Fibroblast of lung (primary cell): ENCODE measurements around the gene PDE3A.

Source experiments
- EZH2 ChIP-seq: IDR thresholded peaks from 2 replicates; pipeline ENCODE4 v1.5.1; 2012; ENCODE audit warnings: low read length, control low read depth, mild to moderate bottlenecking; ENCODE audit errors: missing control alignments
- TF ChIP-seq, protein P1 (sequence below), 2 donors: IDR thresholded peaks in 1 of 2; conservative IDR thresholded peaks in 1 of 2; 1 replicate in 1 of 2; 2 replicates in 1 of 2; pipeline ENCODE4 v1.5.1; 2011 to 2012; ENCODE audit warnings: low read length in 2 of 2, control low read depth in 1 of 2, inconsistent platforms in 1 of 2, low read depth in 1 of 2, mild to moderate bottlenecking in 1 of 2

DNA sequence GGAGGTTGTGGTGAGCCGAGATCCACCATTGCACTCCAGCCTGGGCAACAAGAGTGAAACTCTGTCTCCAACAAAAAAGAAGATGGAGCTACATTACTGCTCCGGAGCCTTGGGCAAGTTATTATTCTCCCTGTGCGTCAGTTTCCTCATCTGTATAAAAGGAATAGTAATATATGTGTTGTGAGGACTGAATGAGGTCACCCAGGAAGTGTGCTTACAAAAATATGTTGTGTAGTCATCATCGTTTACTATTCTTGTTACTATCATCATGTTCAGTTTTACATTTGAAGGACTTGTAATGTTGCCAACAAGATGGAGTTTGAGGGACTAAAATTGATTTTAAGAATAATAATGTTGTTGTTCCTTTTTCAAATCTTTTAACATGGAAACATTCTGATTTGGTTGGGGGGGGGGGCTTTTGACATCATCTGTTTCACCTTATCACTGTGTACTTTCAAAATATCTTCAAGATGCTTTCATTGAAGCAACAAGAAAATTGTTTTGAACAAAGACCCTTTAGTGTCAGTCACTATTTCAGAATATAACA is 156.8 kb downstream of the PDE3A start:
- TF ChIP-seq, protein P1, sequence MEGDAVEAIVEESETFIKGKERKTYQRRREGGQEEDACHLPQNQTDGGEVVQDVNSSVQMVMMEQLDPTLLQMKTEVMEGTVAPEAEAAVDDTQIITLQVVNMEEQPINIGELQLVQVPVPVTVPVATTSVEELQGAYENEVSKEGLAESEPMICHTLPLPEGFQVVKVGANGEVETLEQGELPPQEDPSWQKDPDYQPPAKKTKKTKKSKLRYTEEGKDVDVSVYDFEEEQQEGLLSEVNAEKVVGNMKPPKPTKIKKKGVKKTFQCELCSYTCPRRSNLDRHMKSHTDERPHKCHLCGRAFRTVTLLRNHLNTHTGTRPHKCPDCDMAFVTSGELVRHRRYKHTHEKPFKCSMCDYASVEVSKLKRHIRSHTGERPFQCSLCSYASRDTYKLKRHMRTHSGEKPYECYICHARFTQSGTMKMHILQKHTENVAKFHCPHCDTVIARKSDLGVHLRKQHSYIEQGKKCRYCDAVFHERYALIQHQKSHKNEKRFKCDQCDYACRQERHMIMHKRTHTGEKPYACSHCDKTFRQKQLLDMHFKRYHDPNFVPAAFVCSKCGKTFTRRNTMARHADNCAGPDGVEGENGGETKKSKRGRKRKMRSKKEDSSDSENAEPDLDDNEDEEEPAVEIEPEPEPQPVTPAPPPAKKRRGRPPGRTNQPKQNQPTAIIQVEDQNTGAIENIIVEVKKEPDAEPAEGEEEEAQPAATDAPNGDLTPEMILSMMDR (conservative IDR thresholded peaks at IDR 0.05 in 1 of 2, IDR thresholded peaks at IDR 0.05 in 1 of 2; ENCODE audit: low read depth in 1 of 2, low read length in 2 of 2), result no peak
- TF ChIP-seq EZH2, result no peak
